ENCODE data around the gene PSTPIP2. TPM values are rescaled to one million over a fixed set of nuclear protein-coding genes. Genes with fewer than 3 reads are reported as not detected.
"Not testable (repeated sequence)": the region's sequence is repeated elsewhere in the genome, so short reads cannot be mapped to it uniquely, and the experiment has no call there.

The PSTPIP2 gene
- total and polyA plus RNA-seq, 4 donors: 7.5 to 49.1 (median 12.8) TPM

GRCh38 chr18:46096651-46097300 lies 24.7 kb upstream of the PSTPIP2 start:
- no peak for TF ChIP-seq CTCF (IDR thresholded peaks at IDR 0.05; ENCODE audit: control extremely low read depth, extremely low read depth)
- Histone ChIP-seq H3K27ac (ENCODE audit: low read depth in 1 of 2, low read length in 1 of 2) (peak overlapping the region; percentile 1 to 90), H3K27me3 (ENCODE audit: control insufficient read depth in 3 of 3, insufficient read depth in 3 of 3, low read length in 2 of 3) (no peaks in the 10 kb centered on the region), H3K9me3 (ENCODE audit: control insufficient read depth in 4 of 4, insufficient read depth in 3 of 4, low read length in 3 of 4) (no peaks in the 10 kb centered on the region), H3K36me3 (ENCODE audit: control insufficient read depth in 4 of 4, insufficient read depth in 4 of 4, low read length in 4 of 4) (peaks cover 4 to 19% (median 13%) of the 10 kb centered on the region in 4 donors), H3K4me3 (peak overlapping the region; percentile 27), H3K4me1 (ENCODE audit: control insufficient read depth in 5 of 5, insufficient read depth in 5 of 5, low read length in 5 of 5) (peaks cover 0 to 17% (median 0%) of the 10 kb centered on the region in 5 donors), H3K9ac (ENCODE audit: insufficient read depth in 1 of 2, low read length in 2 of 2) (peak overlapping the region; percentile 26 to 80)
- DNase-seq: peak in 1 of 3 donors; percentile 15
- 41 to 57% methylated on average over 22 of the region's 22 CpGs for WGBS, 2 donors
- ATAC-seq (ENCODE audit: insufficient read depth, low FRiP score): no peak

- 94 to 96% methylated on average over 10 of the region's 10 CpGs for WGBS, 2 donors
- Histone ChIP-seq H3K27me3 (ENCODE audit: control insufficient read depth in 3 of 3, insufficient read depth in 3 of 3, low read length in 2 of 3) (no peaks in the 10 kb centered on the region), H3K36me3 (ENCODE audit: control insufficient read depth in 4 of 4, insufficient read depth in 4 of 4, low read length in 4 of 4) (peaks cover 11 to 31% (median 20%) of the 10 kb centered on the region in 4 donors), H3K4me1 (ENCODE audit: control insufficient read depth in 5 of 5, insufficient read depth in 5 of 5, low read length in 5 of 5) (peaks cover 0 to 17% (median 0%) of the 10 kb centered on the region in 5 donors), H3K27ac (ENCODE audit: low read depth in 1 of 2, low read length in 1 of 2) (no peak overlapping the region), H3K9ac (ENCODE audit: insufficient read depth in 1 of 2, low read length in 2 of 2) (no peak overlapping the region), H3K4me3 (no peak overlapping the region), H3K9me3 (ENCODE audit: control insufficient read depth in 4 of 4, insufficient read depth in 3 of 4, low read length in 3 of 4) (no peaks in the 10 kb centered on the region)
- no peak for ATAC-seq (ENCODE audit: insufficient read depth, low FRiP score)
- no peak for DNase-seq
- no peak for TF ChIP-seq CTCF (IDR thresholded peaks at IDR 0.05; ENCODE audit: control extremely low read depth, extremely low read depth)
Observed at GRCh38 chr18:46095532-46095931, 23.5 kb upstream of the PSTPIP2 start.

- WGBS, 2 donors: 79 to 82% methylated on average over 8 of the region's 8 CpGs
- ATAC-seq (ENCODE audit: insufficient read depth, low FRiP score): not testable (repeated sequence)
- H3K36me3 ChIP-seq (ENCODE audit: control insufficient read depth in 4 of 4, insufficient read depth in 4 of 4, low read length in 4 of 4): peaks cover 40 to 66% (median 63%) of the 10 kb centered on the region in 4 donors
Observed at GRCh38 chr18:46088501-46088900, 16.4 kb upstream of the PSTPIP2 start.

GRCh38 chr18:46084431-46084830 lies 12.4 kb upstream of the PSTPIP2 start:
- Histone ChIP-seq H3K9me3 (ENCODE audit: control insufficient read depth in 4 of 4, insufficient read depth in 3 of 4, low read length in 3 of 4) (no peaks in the 10 kb centered on the region), H3K9ac (ENCODE audit: insufficient read depth in 1 of 2, low read length in 2 of 2) (no peak overlapping the region), H3K4me3 (no peak overlapping the region), H3K36me3 (ENCODE audit: control insufficient read depth in 4 of 4, insufficient read depth in 4 of 4, low read length in 4 of 4) (peaks cover 40 to 59% (median 50%) of the 10 kb centered on the region in 4 donors), H3K27me3 (ENCODE audit: control insufficient read depth in 3 of 3, insufficient read depth in 3 of 3, low read length in 2 of 3) (no peaks in the 10 kb centered on the region), H3K27ac (ENCODE audit: low read depth in 1 of 2, low read length in 1 of 2) (no peak overlapping the region), H3K4me1 (ENCODE audit: control insufficient read depth in 5 of 5, insufficient read depth in 5 of 5, low read length in 5 of 5) (peaks cover 0 to 1% (median 0%) of the 10 kb centered on the region in 5 donors)
- no peak for DNase-seq
- no peak for TF ChIP-seq CTCF (IDR thresholded peaks at IDR 0.05; ENCODE audit: control extremely low read depth, extremely low read depth)
- no peak for ATAC-seq (ENCODE audit: insufficient read depth, low FRiP score)
- WGBS, 2 donors: 78 to 92% methylated on average over 2 of the region's 2 CpGs

More at GRCh38 chr18:46088501-46088900, 16.4 kb upstream of the PSTPIP2 start:
- not testable (repeated sequence) for H3K27me3 ChIP-seq (ENCODE audit: control insufficient read depth in 3 of 3, insufficient read depth in 3 of 3, low read length in 2 of 3); H3K9me3 ChIP-seq (ENCODE audit: control insufficient read depth in 4 of 4, insufficient read depth in 3 of 4, low read length in 3 of 4); H3K4me1 ChIP-seq (ENCODE audit: control insufficient read depth in 5 of 5, insufficient read depth in 5 of 5, low read length in 5 of 5); H3K4me3 ChIP-seq; DNase-seq; H3K27ac ChIP-seq (ENCODE audit: low read depth in 1 of 2, low read length in 1 of 2); H3K9ac ChIP-seq (ENCODE audit: insufficient read depth in 1 of 2, low read length in 2 of 2)
